OCI-LY7 (cell line): ENCODE data around the gene XK. TPM values are rescaled to one million over a fixed set of nuclear protein-coding genes. Genes with fewer than 3 reads are reported as not detected.

ENCODE experiments used
- BruUV-seq: library from RNA; stranded (reverse); fragments of 400-500 nt; replicated peaks from 2 replicates; lab custom pipeline; 2021; lab: Mats Ljungman, UMichigan
- CTCF ChIA-PET: fragments of 300-600 bp; sonication (Branson Sonifier 250); formaldehyde crosslinking; loops from one replicate; lab custom pipeline; 2022; ENCODE audit warnings: antibody characterized with exemption; ENCODE audit not compliant: unreplicated experiment; lab: Charles Lee
- POLR2A ChIA-PET: fragments of 300-600 bp; sonication (Branson Sonifier 250); formaldehyde crosslinking; loops from one replicate; lab custom pipeline; 2022; ENCODE audit warnings: antibody characterized with exemption; lab: Charles Lee
- DNase-seq: peaks from one replicate; pipeline ENCODE4 v3.0.0-alpha.2; 2015; ENCODE audit warnings: low spot score
- H2AFZ ChIP-seq: fragments of 200-600 bp; sonication (generic), shearing (Covaris generic); 2 replicates; pipeline ENCODE4 v1.6.1; 2014; ENCODE audit warnings: mild to moderate bottlenecking, antibody characterized with exemption, low read length, moderate library complexity
- H3K27ac ChIP-seq: fragments of 200-600 bp; sonication (generic); 2 replicates; pipeline ENCODE4 v1.5.1; 2014; ENCODE audit warnings: mixed run types, low read depth, mild to moderate bottlenecking, moderate library complexity, low read length, inconsistent platforms; ENCODE audit not compliant: poor library complexity, severe bottlenecking
- H3K36me3 ChIP-seq: fragments of 200-600 bp; sonication (generic); 2 replicates; pipeline ENCODE4 v1.6.1; 2014; ENCODE audit warnings: mild to moderate bottlenecking, antibody characterized with exemption, low read length, moderate library complexity, mixed read lengths; ENCODE audit not compliant: insufficient read depth
- H3K4me1 ChIP-seq: fragments of 200-600 bp; sonication (generic); 2 replicates; pipeline ENCODE4 v1.5.1; 2014; ENCODE audit warnings: mild to moderate bottlenecking, low read length; ENCODE audit not compliant: insufficient read depth, poor library complexity, severe bottlenecking
- H3K4me2 ChIP-seq: fragments of 200-600 bp; sonication (generic); 2 replicates; pipeline ENCODE4 v1.6.1; 2014; ENCODE audit warnings: mild to moderate bottlenecking, low read length
- H3K4me3 ChIP-seq: fragments of 200-600 bp; sonication (generic); 2 replicates; pipeline ENCODE4 v1.5.1; 2014; ENCODE audit warnings: mild to moderate bottlenecking, low read depth, low read length; ENCODE audit not compliant: poor library complexity, severe bottlenecking
- H3K79me2 ChIP-seq: fragments of 200-600 bp; sonication (generic); 2 replicates; pipeline ENCODE4 v1.6.1; 2016; ENCODE audit warnings: low read depth, mild to moderate bottlenecking, low read length, moderate library complexity, mixed read lengths; ENCODE audit not compliant: insufficient read depth
- H3K9me2 ChIP-seq: fragments of 200-600 bp; sonication (generic); 2 replicates; pipeline ENCODE4 v1.6.1; 2016; ENCODE audit warnings: mild to moderate bottlenecking, low read length, mixed read lengths; ENCODE audit not compliant: insufficient read depth
- H3K9me3 ChIP-seq: fragments of 200-600 bp; sonication (generic); 2 replicates; pipeline ENCODE4 v1.6.1; 2014; ENCODE audit warnings: mild to moderate bottlenecking, mixed run types, low read length, mixed read lengths
- H4K20me1 ChIP-seq: fragments of 200-600 bp; sonication (generic); 2 replicates; pipeline ENCODE4 v1.6.1; 2014; ENCODE audit warnings: mild to moderate bottlenecking, antibody characterized with exemption, low read length, moderate library complexity, mixed read lengths; ENCODE audit not compliant: insufficient read depth
- CTCF ChIP-seq: fragments of 200-600 bp; sonication (generic); conservative IDR thresholded peaks from 2 replicates; pipeline ENCODE4 v1.5.1; 2014; ENCODE audit warnings: mild to moderate bottlenecking, antibody characterized with exemption, low read length, moderate library complexity, mixed read lengths
- EZH2phosphoT487 ChIP-seq: fragments of 200-600 bp; sonication (generic); IDR thresholded peaks from 2 replicates; pipeline ENCODE4 v1.6.1; 2018; ENCODE audit warnings: low read depth, borderline replicate concordance, mild to moderate bottlenecking, mixed run types, antibody characterized with exemption, low read length, moderate library complexity, mixed read lengths
- intact Hi-C: fragments of 100-400 bp; cut with micrococcal nuclease; formaldehyde crosslinking; loops from one replicate; pipeline ENCODE4 v1.10.0; 2022; ENCODE audit not compliant: unreplicated experiment
- total RNA-seq, 2 experiments: library from RNA; depleted of rRNA in 1 of 2; stranded (reverse); fragments of >200 nt in 1 of 2; shearing (Covaris generic) in 1 of 2; gene quantifications; 2 replicates each; pipeline ENCODE4 v1.2.3, GENCODE V29; 2014 to 2022

XK gene
- total RNA-seq, 2 experiments from 2014 or later = 0.70 TPM; not detected in 1

GRCh38 chrX:37752281-37752680, 66.7 kb downstream of the XK start:
- Histone ChIP-seq H3K36me3 (no peaks in the 10 kb centered on the region; the same call in 1 of the 2 replicates), H3K4me3 (no peak overlapping the region), H3K4me2 (no peak overlapping the region), H4K20me1 (no peaks in the 10 kb centered on the region), H3K27ac (peak overlapping the region; percentile 100), H3K9me2 (no peaks in the 10 kb centered on the region), H3K9me3 (peaks cover 10% of the 10 kb centered on the region; the same call in 1 of the 2 replicates), H2AFZ (no peak overlapping the region), H3K79me2 (no peaks in the 10 kb centered on the region), H3K4me1 (peaks cover 50% of the 10 kb centered on the region)
- DNase-seq = no peak
- BruUV-seq = no TSS peak
- ChIA-PET CTCF (no interaction called here), POLR2A (interaction anchor here (1.0 to 7.1 kb wide), 3 partner anchors 31 to 72 kb away, joined by 4 to 85 read pairs (median 27); partner anchors contain the start of gene CYBB)
- intact Hi-C loops = no loop called here
- TF ChIP-seq EZH2phosphoT487 (no peak), CTCF (no peak)

- CTCF ChIA-PET = no interaction called here
- H3K4me1 ChIP-seq = peaks cover 56% of the 10 kb centered on the region
- H3K27ac ChIP-seq = peak overlapping the region; percentile 100
These were observed 67.3 kb downstream of the XK start for GRCh38 chrX:37752936-37753335.

More at GRCh38 chrX:37752936-37753335, 67.3 kb downstream of the XK start:
- POLR2A ChIA-PET = interaction anchor here (0.6 to 7.1 kb wide), 7 partner anchors 24 to 247 kb away, joined by 4 to 85 read pairs (median 8); partner anchors contain the start of gene CYBB
- BruUV-seq = no TSS peak
- intact Hi-C loops = no loop called here
- no peaks in the 10 kb centered on the region for H3K79me2 ChIP-seq
- H3K9me3 ChIP-seq = peaks cover 10% of the 10 kb centered on the region; the same call in 1 of the 2 replicates
- H3K4me2 ChIP-seq = peak overlapping the region; percentile 80; the same call in 1 of the 2 replicates
- peak overlapping the region; percentile 75; the same call in 1 of the 2 replicates for H2AFZ ChIP-seq
- TF ChIP-seq CTCF = no peak
- TF ChIP-seq EZH2phosphoT487 = no peak
- no peaks in the 10 kb centered on the region for H3K9me2 ChIP-seq
- no peaks in the 10 kb centered on the region; the same call in 1 of the 2 replicates for H3K36me3 ChIP-seq
- no peaks in the 10 kb centered on the region for H4K20me1 ChIP-seq
- DNase-seq = peak; percentile 31
- H3K4me3 ChIP-seq = peak overlapping the region; percentile 8
